K562 (cell line): ENCODE measurements around the gene TRUB2. TPM values are rescaled to one million over a fixed set of nuclear protein-coding genes. Genes with fewer than 3 reads are reported as not detected.
A peak's percentile ranks its signal among the peaks of the same experiment; 100 is the strongest.

Source experiments
- ATAC-seq: fragments of 200-7000 bp; cut with Tn5 transposase; 3 replicates; pipeline ENCODE4 v1.9.1; 2020; ENCODE audit warnings: moderate library complexity
- BruUV-seq: library from RNA; stranded (reverse); fragments of 400-500 nt; replicated peaks from 2 replicates; lab custom pipeline; 2021; lab: Mats Ljungman, UMichigan
- CTCF ChIA-PET: fragments of 300-600 bp; formaldehyde crosslinking; extraction: SDS; loops from one replicate; lab custom pipeline; 2021; ENCODE audit warnings: low intra/inter-chr PET ratio; lab: Yijun Ruan, JAX
- POLR2A ChIA-PET: fragments of 300-600, 350-650 bp; sonication (Branson Sonifier 250); formaldehyde crosslinking; extraction: SDS; loops from one replicate; lab custom pipeline; 2021; ENCODE audit warnings: antibody characterized with exemption, inconsistent platforms; lab: Yijun Ruan, JAX
- DNase-seq, 4 experiments: peaks; one replicate each; pipeline versions ENCODE4 v3.0.0 to v3.0.0-alpha.2; 2011 to 2018; ENCODE audit warnings: low spot score in 3 of 4, mixed read lengths in 3 of 4; ENCODE audit errors: extremely low read depth in 1 of 4
- FAIRE-seq: peaks from 2 replicates; lab custom pipeline; 2011; peaks lifted over from hg19 to GRCh38; lab: Jason Lieb, UNC
- H2AFZ ChIP-seq: 2 replicates; pipeline ENCODE4 v1.6.0; 2011; ENCODE audit warnings: low read depth, low read length, control low read depth, inconsistent platforms
- H3K27ac ChIP-seq: fragments of 200-600 bp; 3 replicates; pipeline ENCODE4 v1.8.0; 2011; ENCODE audit warnings: low read depth, mild to moderate bottlenecking, control low read depth, inconsistent platforms, low read length, moderate library complexity, mixed read lengths; ENCODE audit errors: extremely low read depth
- H3K27me3 ChIP-seq, 2 experiments: fragments of 300-600 bp in 1 of 2; 2 replicates in 1 of 2; 3 replicates in 1 of 2; pipeline versions ENCODE4 v1.6.0 to v1.8.0; 2011; ENCODE audit warnings: inconsistent platforms in 2 of 2, low read length in 2 of 2, mild to moderate bottlenecking in 1 of 2, mixed read lengths in 1 of 2, moderate library complexity in 1 of 2; ENCODE audit not compliant: control insufficient read depth in 2 of 2, insufficient read depth in 2 of 2
- H3K36me3 ChIP-seq: fragments of 300-600 bp; 3 replicates; pipeline ENCODE4 v1.8.0; 2011; ENCODE audit warnings: mild to moderate bottlenecking, low read length, inconsistent platforms; ENCODE audit not compliant: control insufficient read depth, insufficient read depth
- H3K4me1 ChIP-seq, 2 experiments: fragments of 200-600 bp in 1 of 2; replicated peaks in 1 of 2; 2 replicates in 1 of 2; 3 replicates in 1 of 2; pipeline versions ENCODE4 v1.5.1 to v1.8.0; 2011; ENCODE audit warnings: inconsistent platforms in 2 of 2, low read length in 2 of 2, mild to moderate bottlenecking in 1 of 2, mixed read lengths in 1 of 2, moderate library complexity in 1 of 2; ENCODE audit not compliant: control insufficient read depth in 2 of 2, insufficient read depth in 2 of 2
- H3K4me2 ChIP-seq: 2 replicates; pipeline ENCODE4 v1.6.1; 2011; ENCODE audit warnings: low read length, control low read depth, inconsistent platforms, mixed read lengths; ENCODE audit not compliant: insufficient read depth
- H3K4me3 ChIP-seq: fragments of 200-600 bp; sonication (generic), shearing (Covaris generic); 2 replicates; pipeline ENCODE4 v1.5.1; 2016; ENCODE audit warnings: control low read depth, inconsistent platforms
- H3K79me2 ChIP-seq: fragments of 200-600 bp; 3 replicates; pipeline ENCODE4 v1.8.0; 2011; ENCODE audit warnings: low read length, inconsistent platforms; ENCODE audit not compliant: control insufficient read depth, insufficient read depth
- H3K9ac ChIP-seq, 2 experiments: 2 replicates each; pipeline versions ENCODE4 v1.6.0 to v1.6.1; 2011; ENCODE audit warnings: low read depth in 2 of 2, low read length in 2 of 2, control low read depth in 1 of 2, inconsistent platforms in 1 of 2, mild to moderate bottlenecking in 1 of 2, mixed read lengths in 1 of 2; ENCODE audit not compliant: insufficient read depth in 1 of 2
- H3K9me1 ChIP-seq: one replicate; pipeline ENCODE4 v1.6.0; 2011; ENCODE audit warnings: inconsistent platforms, mild to moderate bottlenecking, low read length, moderate library complexity; ENCODE audit not compliant: control insufficient read depth, insufficient read depth
- H3K9me3 ChIP-seq: replicated peaks from 2 replicates; pipeline ENCODE4 v1.5.1; 2011; ENCODE audit warnings: low read depth, low read length, inconsistent platforms; ENCODE audit not compliant: control insufficient read depth, insufficient read depth
- H4K20me1 ChIP-seq: replicated peaks from 2 replicates; pipeline ENCODE4 v1.6.1; 2011; ENCODE audit warnings: low read length, inconsistent platforms, mixed read lengths; ENCODE audit not compliant: control insufficient read depth, insufficient read depth
- EP400 ChIP-seq: fragments of 450-650 bp; IDR thresholded peaks from 2 replicates; pipeline ENCODE4 v1.6.1; 2017; ENCODE audit warnings: antibody characterized with exemption, mild to moderate bottlenecking, moderate library complexity
- HDGF ChIP-seq: fragments of 450-650 bp; IDR thresholded peaks from 2 replicates; pipeline ENCODE4 v1.6.1; 2016
- KAT2B ChIP-seq: IDR thresholded peaks from one replicate; pipeline ENCODE4 v1.6.1; 2012; ENCODE audit warnings: low read depth, mild to moderate bottlenecking, control low read depth, inconsistent platforms, low read length, moderate library complexity
- KLF16 ChIP-seq: IDR thresholded peaks from 2 replicates; pipeline ENCODE4 v1.6.1; 2016; ENCODE audit warnings: antibody characterized with exemption
- MXI1 ChIP-seq: IDR thresholded peaks from 2 replicates; pipeline ENCODE4 v1.6.1; 2011; ENCODE audit warnings: low read depth, mild to moderate bottlenecking, improper control_type of control experiment, low read length
- NCOA1 ChIP-seq: fragments of 450-650 bp; IDR thresholded peaks from 2 replicates; pipeline ENCODE4 v1.6.1; 2016; ENCODE audit warnings: low read depth
- NCOR1 ChIP-seq: fragments of 450-650 bp; IDR thresholded peaks from 2 replicates; pipeline ENCODE4 v1.6.1; 2016; ENCODE audit warnings: mild to moderate bottlenecking, moderate library complexity
- NEUROD1 ChIP-seq: fragments of 150-350 bp; IDR thresholded peaks from 2 replicates; pipeline ENCODE4 v1.6.1; 2014; ENCODE audit warnings: borderline replicate concordance, low read length, low read depth; ENCODE audit not compliant: partially characterized antibody
- NR4A1 ChIP-seq, 2 experiments: fragments of 250-450 bp in 1 of 2; fragments of 450-650 bp in 1 of 2; sonication (Bioruptor Pico) in 1 of 2; IDR thresholded peaks; 2 replicates each; pipeline versions ENCODE4 v1.4.0 to v1.6.1; 2016 to 2020; ENCODE audit warnings: mild to moderate bottlenecking in 2 of 2, missing compliant biosample characterization in 1 of 2, missing genetic modification characterization in 1 of 2, moderate library complexity in 1 of 2
- RAD51 ChIP-seq: fragments of 450-650 bp; IDR thresholded peaks from 2 replicates; pipeline ENCODE4 v1.7.1; 2016; ENCODE audit warnings: low read depth, mild to moderate bottlenecking, borderline replicate concordance
- RFX5 ChIP-seq: IDR thresholded peaks from 2 replicates; pipeline ENCODE4 v1.6.1; 2011; ENCODE audit warnings: low read depth, mild to moderate bottlenecking, improper control_type of control experiment, low read length
- SMAD1 ChIP-seq: fragments of 150-350 bp; IDR thresholded peaks from 2 replicates; pipeline ENCODE4 v1.6.1; 2014; ENCODE audit warnings: low read length, low read depth; ENCODE audit not compliant: partially characterized antibody
- SMAD3 ChIP-seq: fragments of 450-650 bp; formaldehyde crosslinking; conservative IDR thresholded peaks from 2 replicates; pipeline ENCODE4 v1.4.0; 2020; ENCODE audit warnings: mild to moderate bottlenecking
- TAF15 ChIP-seq: fragments of 200-400 bp; formaldehyde crosslinking; IDR thresholded peaks from 2 replicates; pipeline ENCODE4 v1.6.1; 2017; ENCODE audit warnings: mild to moderate bottlenecking, low read depth, low read length, moderate library complexity
- ZKSCAN1 ChIP-seq: fragments of 150-350 bp; IDR thresholded peaks from 2 replicates; pipeline ENCODE4 v1.6.1; 2016; ENCODE audit warnings: low read depth, low read length
- ZNF263 ChIP-seq: sonication (generic); formaldehyde crosslinking; IDR thresholded peaks from 2 replicates; pipeline ENCODE4 v1.8.0; 2022; ENCODE audit warnings: mild to moderate bottlenecking, missing genetic modification reagents, borderline replicate concordance
- ZNF76 ChIP-seq: fragments of 250-450 bp; sonication (Bioruptor Pico); IDR thresholded peaks from 2 replicates; pipeline ENCODE4 v1.4.0; 2020; ENCODE audit warnings: mild to moderate bottlenecking, moderate library complexity, borderline replicate concordance
- WGBS: fragments of 100-300 bp; shearing (Covaris generic); methylation state at CpG from one replicate; pipeline ENCODE4 v1.1.6; 2016; ENCODE audit warnings: low coverage, mixed read lengths; ENCODE audit not compliant: insufficient coverage; ENCODE audit errors: missing lambda C conversion rate; 5-methylcytosine and 5-hydroxymethylcytosine counted together
- in situ Hi-C: fragments of 300-500 bp; cut with MboI; formaldehyde crosslinking; loops from 4 replicates; pipeline ENCODE4 v1.15.0; 2018; ENCODE audit warnings: inconsistent platforms, mixed read lengths
- intact Hi-C: fragments of 100-400 bp; cut with micrococcal nuclease; formaldehyde crosslinking; loops from 2 replicates; pipeline ENCODE4 v1.14.2; 2022
- polyA plus RNA-seq, 8 experiments: library from polyadenylated mRNA; depleted of rRNA in 4 of 8; stranded (reverse) in 5 of 8; unstranded in 3 of 8; fragments of >200 nt; fragmentation: Nextera tagmentation in 2 of 8; fragmentation: Illumina TruSeq in 1 of 8; extraction: Ambion mirVana in 2 of 8; extraction: Trizol in 1 of 8; gene quantifications; 2 replicates each; pipeline versions ENCODE4 v1.2.1 to v1.2.3, GENCODE V29; 2011 to 2014; ENCODE audit warnings: inconsistent platforms in 1 of 8, missing spikeins in 1 of 8
- total RNA-seq, 7 experiments: library from RNA; depleted of rRNA in 6 of 7; stranded (reverse); fragments of >200 nt in 6 of 7; fragmentation: Illumina TruSeq in 2 of 7; extraction: Trizol in 2 of 7; gene quantifications; 2 replicates each; pipeline versions ENCODE4 v1.2.1 to v1.2.3, GENCODE V29; 2011 to 2021; ENCODE audit warnings: low replicate concordance in 1 of 7
- TF ChIP-seq, protein P1 (sequence below): fragments of 250-450 bp; sonication (Bioruptor Pico); IDR thresholded peaks from 2 replicates; pipeline ENCODE4 v1.5.0; 2020; ENCODE audit warnings: mild to moderate bottlenecking, borderline replicate concordance
- TF ChIP-seq, protein P2 (sequence below): fragments of 250-450 bp; sonication (Bioruptor Pico); IDR thresholded peaks from 2 replicates; pipeline ENCODE4 v1.5.0; 2021

TRUB2 gene
- total and polyA plus RNA-seq, 9 of the 15 experiments (the other 6 are each of a cell fraction or from before 2014, with no cell fraction given) = 9.3 to 110 (median 63.0) TPM

DNA sequence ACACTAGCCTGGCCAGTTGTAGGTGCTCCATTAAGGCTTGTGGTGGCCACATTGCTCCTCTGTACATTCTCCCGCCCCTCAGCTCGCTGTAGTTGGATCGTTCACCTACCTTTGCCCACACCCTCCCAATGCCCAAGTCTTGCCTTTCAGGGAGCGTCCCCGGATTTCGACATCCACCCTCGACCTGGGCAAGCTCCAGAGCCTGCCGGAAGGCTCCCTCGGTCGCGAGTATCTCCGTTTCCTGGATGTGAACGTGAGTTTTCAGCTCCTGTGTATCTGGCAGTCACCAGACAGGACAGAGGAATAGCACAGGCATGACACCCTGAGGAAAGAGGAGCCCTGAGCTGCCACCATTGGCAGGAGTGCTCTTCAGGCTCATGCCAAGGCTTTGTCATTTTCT is 3.4 kb upstream of the TRUB2 start (continued):
- TF ChIP-seq NR4A1 (CRISPR knock-in tag; IDR thresholded peaks at IDR 0.05) (no peak), NR4A1 (tag; IDR thresholded peaks at IDR 0.05) (no peak), RFX5 (no peak), EP400 (no peak), HDGF (no peak), KLF16 (no peak), ZKSCAN1 (no peak), NCOA1 (no peak), TAF15 (no peak), NCOR1 (no peak)

DNA sequence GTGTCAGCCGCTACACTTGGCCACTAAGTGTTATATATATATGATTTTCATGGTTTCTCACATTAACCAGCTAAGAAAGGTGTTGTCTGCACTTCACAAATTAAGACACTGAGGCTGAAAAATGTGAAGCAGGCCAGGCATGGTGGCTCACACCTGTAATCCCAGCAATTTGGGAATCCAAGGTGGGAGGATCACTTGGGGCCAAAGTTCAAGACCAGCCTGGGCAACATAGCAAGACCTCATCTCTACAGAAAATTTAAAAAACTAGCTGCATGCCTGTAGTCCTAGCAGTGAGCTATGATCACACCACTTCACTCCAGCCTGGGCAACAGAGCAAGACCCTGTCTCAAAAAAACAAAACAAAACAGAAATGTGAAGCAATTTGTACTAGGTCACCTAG is 2.2 kb upstream of the TRUB2 start:
- Histone ChIP-seq H3K4me1 (peaks cover 13 to 30% of the 10 kb centered on the region in 2 experiments), H3K9me1 (no peaks in the 10 kb centered on the region), H2AFZ (no peak overlapping the region), H3K36me3 (peaks cover 69% of the 10 kb centered on the region), H3K9me3 (no peaks in the 10 kb centered on the region), H3K9ac (peak overlapping the region in 1 of 2 experiments; percentile 93; a peak in 2 of 4 replicates), H3K79me2 (peaks cover 49% of the 10 kb centered on the region), H3K27ac (no peak overlapping the region), H3K4me3 (no peak overlapping the region), H3K27me3 (no peaks in the 10 kb centered on the region), H4K20me1 (0 out of 2 replicates have a peak, but pooled peaks cover 4% of the 10 kb centered on the region), H3K4me2 (no peak overlapping the region)
- 93% methylated on average over 1 of the region's 1 CpG for WGBS
- intact Hi-C loops = no loop called here
- no TSS peak for BruUV-seq
- in situ Hi-C loops = loop anchor here (5.0 to 10.0 kb wide), 2 partner anchors 1348 to 1560 kb away; no protein-coding TSS in a partner anchor
- CTCF ChIA-PET = no interaction called here
- FAIRE-seq (no peak), DNase-seq (no peak), ATAC-seq (no peak)
- POLR2A ChIA-PET = interaction anchor here (1.0 to 3.7 kb wide), 4 partner anchors 9 to 20 kb away, joined by 3 to 51 read pairs (median 8); no protein-coding TSS in a partner anchor
- no peak for TF ChIP-seq MXI1
- TF ChIP-seq ZNF263 (CRISPR knock-in tag) = no peak
- no peak for TF ChIP-seq SMAD3 (CRISPR knock-in tag)
- no peak for TF ChIP-seq SMAD1
- TF ChIP-seq KAT2B = no peak
- TF ChIP-seq NEUROD1 = no peak
- no peak for TF ChIP-seq RAD51
- TF ChIP-seq, protein P1, sequence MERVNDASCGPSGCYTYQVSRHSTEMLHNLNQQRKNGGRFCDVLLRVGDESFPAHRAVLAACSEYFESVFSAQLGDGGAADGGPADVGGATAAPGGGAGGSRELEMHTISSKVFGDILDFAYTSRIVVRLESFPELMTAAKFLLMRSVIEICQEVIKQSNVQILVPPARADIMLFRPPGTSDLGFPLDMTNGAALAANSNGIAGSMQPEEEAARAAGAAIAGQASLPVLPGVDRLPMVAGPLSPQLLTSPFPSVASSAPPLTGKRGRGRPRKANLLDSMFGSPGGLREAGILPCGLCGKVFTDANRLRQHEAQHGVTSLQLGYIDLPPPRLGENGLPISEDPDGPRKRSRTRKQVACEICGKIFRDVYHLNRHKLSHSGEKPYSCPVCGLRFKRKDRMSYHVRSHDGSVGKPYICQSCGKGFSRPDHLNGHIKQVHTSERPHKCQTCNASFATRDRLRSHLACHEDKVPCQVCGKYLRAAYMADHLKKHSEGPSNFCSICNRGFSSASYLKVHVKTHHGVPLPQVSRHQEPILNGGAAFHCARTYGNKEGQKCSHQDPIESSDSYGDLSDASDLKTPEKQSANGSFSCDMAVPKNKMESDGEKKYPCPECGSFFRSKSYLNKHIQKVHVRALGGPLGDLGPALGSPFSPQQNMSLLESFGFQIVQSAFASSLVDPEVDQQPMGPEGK (CRISPR knock-in tag) = no peak
- TF ChIP-seq, protein P2, sequence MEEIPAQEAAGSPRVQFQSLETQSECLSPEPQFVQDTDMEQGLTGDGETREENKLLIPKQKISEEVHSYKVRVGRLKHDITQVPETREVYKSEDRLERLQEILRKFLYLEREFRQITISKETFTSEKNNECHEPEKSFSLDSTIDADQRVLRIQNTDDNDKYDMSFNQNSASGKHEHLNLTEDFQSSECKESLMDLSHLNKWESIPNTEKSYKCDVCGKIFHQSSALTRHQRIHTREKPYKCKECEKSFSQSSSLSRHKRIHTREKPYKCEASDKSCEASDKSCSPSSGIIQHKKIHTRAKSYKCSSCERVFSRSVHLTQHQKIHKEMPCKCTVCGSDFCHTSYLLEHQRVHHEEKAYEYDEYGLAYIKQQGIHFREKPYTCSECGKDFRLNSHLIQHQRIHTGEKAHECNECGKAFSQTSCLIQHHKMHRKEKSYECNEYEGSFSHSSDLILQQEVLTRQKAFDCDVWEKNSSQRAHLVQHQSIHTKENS (CRISPR knock-in tag) = no peak
- TF ChIP-seq ZNF76 = no peak
